GM19372 (cell line): ENCODE measurements around the gene AMZ2.
"Not testable (repeated sequence)": the region's sequence is repeated elsewhere in the genome, so short reads cannot be mapped to it uniquely, and the experiment has no call there.

Experiments
- ATAC-seq: cut with Tn5 transposase; IDR thresholded peaks from one replicate; pipeline ENCODE4 v1.9.1; 2021; ENCODE audit warnings: mild to moderate bottlenecking, low read depth, moderate library complexity; ENCODE audit not compliant: unreplicated experiment

Gene AMZ2

DNA sequence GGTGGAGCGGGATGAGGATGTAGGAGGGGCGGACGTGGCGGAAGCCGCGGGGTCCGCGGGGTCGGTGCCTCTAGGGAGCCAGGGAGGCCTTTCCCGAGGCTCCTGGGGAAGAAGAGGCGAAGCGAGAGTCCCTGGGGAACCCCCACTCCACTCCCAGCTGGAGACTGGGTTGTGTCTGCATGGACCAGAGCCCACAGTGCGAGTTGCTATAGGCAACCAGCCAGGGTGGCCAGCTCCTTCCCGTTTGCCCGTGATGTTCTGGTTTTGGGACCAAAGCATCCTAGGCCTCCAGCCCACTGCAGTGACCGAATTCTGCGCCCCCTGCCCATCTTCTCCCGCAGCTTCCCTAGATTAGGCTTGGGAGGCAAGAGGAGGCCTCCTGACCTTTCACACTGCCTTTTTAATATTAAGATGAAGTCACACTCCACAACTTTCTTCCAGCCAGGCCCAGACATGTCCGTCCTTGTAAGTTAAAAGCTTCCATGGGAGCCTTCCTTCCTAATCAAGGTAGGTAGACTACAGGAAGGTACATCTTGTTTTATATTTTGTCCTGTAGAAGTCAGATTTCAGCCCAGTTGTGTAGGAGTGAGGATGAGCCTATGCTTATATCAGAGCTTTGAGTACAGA is 469 bp downstream of the AMZ2 start:
- ATAC-seq, result no peak

GRCh38 chr17:68248891-68249290 is 1.0 kb downstream of the AMZ2 start:
- ATAC-seq, result no peak

GRCh38 chr17:68249354-68249765 is 1.5 kb downstream of the AMZ2 start:
- no peak for ATAC-seq

DNA sequence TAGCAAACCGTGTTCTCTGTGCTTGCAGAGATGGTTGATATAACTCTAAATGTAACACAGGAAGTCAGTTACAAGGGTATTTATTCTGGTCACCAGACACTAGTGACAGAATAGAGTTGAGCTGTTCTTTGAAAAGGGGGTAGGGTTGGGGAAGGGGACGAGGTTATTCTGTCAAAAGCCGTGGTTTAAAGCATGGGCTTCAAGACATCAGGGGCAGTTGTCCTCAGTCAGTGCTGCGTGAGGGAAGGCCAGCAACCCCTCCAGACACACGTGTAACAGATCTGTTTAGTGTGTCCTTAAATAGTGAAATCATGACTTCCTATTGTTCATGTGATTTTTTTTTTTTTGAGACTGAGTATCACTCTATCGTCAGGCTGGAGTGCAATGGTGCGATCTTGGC is 5.6 kb downstream of the AMZ2 start:
- not testable (repeated sequence) for ATAC-seq

DNA sequence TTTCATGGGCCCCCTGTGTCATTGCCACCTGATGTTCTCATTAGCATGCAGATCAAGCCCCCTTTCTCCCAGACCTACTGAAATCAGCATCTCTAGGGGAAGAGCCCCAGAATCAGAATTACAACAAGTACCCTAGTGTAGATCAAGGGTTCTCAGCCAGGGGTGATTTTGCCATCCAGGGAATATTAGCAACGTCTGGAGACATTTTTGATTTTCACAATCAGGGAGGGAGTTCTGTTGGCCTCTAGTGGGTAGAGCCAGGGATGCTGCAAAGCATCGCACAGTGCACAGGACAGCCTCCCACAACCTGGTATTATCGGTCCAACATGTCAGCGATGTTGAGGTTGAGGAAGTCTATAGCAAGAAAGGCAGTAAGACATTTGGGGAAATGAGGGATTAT is 7.3 kb downstream of the AMZ2 start:
- ATAC-seq, result no peak

- ATAC-seq, result no peak
Measured at GRCh38 chr17:68255731-68256538, 8.1 kb downstream of the AMZ2 start.

DNA sequence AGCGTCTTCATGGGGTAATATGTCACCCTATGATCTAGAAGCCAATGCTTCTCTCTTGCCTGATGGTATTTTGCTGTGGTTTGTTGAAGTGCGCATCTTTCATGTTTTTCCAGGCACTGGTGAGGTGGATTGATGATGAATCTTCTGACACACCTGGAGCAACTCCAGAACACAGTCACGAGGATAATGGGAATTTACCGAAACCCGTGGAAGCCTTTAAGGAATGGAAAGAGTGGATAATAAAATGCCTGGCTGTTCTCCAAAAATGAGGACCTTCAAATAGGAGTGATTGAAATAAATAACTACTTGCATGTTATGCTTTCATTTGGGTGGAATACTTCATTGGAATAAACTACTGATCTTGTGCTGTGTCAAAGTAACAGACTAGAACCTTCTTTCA is 8.9 kb downstream of the AMZ2 start:
- ATAC-seq, result not testable (repeated sequence)

GRCh38 chr17:68257934-68258333 is 10.1 kb downstream of the AMZ2 start:
- ATAC-seq, result no peak

GRCh38 chr17:68258890-68259647 is 11.2 kb downstream of the AMZ2 start:
- peak; percentile 89 for ATAC-seq

DNA sequence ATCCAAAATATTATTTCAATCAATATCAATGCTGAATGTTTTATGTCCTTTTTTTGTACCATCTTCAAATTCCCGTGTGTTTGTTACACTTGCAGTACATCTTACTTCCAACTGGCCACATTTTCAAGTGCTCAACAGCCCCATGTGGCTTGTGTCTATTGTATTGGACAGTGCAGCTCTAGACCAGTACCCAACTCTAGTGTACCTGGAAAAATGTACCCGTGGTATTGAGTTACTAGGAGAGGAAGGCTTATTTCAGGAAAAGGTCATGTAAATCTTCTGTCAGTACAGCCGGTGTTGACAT is 11.8 kb downstream of the AMZ2 start:
- ATAC-seq, result not testable (repeated sequence)

- ATAC-seq, result no peak
Measured at GRCh38 chr17:68260051-68260762, 12.4 kb downstream of the AMZ2 start.

GRCh38 chr17:68262467-68262866 is 14.6 kb downstream of the AMZ2 start:
- not testable (repeated sequence) for ATAC-seq

- ATAC-seq, result peak; percentile 45
Measured at GRCh38 chr17:68263101-68263681, 15.3 kb downstream of the AMZ2 start.

DNA sequence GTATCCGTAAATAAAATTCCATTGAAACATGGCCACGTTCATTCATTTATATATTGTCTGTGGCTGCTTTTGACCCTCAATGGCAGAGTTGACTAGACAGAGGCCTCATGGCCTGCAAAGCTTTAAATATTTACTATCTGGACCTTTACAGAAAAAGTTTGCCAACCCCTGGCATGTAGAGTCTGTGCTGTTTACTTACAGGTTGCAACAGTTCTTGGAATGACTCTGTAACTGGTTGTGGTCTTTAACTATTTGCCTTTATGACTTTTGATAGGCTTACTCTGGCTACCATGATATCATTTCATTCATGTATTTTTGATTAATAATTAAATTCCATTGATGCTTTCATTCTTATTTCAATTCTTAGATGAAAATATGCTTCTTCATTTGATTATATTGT is 18.0 kb downstream of the AMZ2 start:
- not testable (repeated sequence) for ATAC-seq

DNA sequence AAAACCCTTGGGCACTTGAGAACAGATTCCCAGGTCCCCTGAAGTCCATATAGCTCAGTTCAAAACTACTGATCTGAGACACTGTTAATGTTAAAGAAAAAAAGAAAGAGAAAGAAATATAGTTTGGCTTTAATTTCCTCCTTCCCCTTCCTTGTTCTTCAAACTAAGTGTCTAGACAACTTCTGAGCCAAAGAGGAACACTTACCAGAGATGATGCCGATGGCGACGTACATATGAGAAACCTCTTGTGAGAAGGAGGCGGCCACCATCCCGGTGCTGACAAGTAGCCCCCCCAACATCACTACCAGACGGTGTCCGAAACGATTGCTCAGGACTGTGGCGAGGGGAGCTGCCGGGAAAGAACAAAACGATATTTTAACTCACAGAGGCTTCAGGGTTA is 25.9 kb downstream of the AMZ2 start:
- ATAC-seq, result no peak

- not testable (repeated sequence) for ATAC-seq
Measured at GRCh38 chr17:68276339-68276738, 28.5 kb downstream of the AMZ2 start.

- ATAC-seq, result no peak
Measured at GRCh38 chr17:68277807-68278206, 30.0 kb downstream of the AMZ2 start.

DNA sequence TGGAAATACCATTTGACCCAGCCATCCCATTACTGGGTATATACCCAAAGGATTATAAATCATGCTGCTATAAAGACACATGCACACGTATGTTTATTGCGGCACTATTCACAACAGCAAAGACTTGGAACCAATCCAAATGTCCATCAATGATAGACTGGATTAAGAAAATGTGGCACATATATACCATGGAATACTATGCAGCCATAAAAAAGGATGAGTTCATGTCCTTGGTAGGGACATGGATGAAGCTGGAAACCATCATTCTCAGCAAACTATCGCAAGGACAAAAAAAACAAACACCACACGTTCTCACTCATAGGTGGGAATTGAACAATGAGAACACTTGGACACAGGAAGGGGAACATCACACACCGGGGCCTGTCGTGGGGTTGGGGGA is 34.1 kb downstream of the AMZ2 start:
- not testable (repeated sequence) for ATAC-seq

DNA sequence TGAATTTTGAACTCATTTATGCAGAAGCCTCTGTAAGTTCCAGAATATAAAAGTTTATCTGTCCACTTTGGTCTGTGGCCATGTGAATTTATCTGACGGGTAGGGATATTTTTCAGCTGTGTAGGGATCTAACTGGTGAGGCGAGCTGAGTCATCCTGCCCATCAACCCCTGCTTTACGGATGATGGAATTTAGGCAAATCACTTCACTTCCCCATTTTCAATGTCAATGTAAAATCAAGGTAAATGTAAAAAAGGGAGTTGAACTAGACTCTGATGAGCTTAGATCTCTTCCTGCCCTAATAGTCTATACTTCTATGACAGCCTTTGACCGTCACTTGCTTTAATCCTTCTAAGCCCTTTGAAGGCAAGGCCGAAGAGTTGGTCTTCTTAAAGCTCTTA is 40.5 kb downstream of the AMZ2 start:
- ATAC-seq, result no peak

DNA sequence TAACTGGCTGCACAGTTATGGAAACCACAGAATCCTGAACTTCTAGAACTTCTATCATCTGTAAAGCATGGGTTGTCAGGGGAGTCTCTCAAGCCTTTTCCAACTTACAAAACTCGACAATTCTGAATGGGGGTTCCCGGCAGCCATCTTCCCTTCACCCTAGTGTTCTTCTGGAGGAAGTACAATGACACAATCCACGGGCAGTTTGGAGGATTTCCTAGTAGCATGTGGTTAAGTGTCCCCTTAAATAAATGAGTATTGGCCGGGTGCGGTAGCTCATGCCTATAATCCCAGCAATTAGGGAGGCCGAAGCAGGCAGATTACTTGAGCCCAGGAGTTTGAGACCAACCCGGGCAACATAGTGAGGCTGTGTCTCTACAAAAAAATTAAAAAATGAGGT is 41.0 kb downstream of the AMZ2 start:
- ATAC-seq, result no peak

DNA sequence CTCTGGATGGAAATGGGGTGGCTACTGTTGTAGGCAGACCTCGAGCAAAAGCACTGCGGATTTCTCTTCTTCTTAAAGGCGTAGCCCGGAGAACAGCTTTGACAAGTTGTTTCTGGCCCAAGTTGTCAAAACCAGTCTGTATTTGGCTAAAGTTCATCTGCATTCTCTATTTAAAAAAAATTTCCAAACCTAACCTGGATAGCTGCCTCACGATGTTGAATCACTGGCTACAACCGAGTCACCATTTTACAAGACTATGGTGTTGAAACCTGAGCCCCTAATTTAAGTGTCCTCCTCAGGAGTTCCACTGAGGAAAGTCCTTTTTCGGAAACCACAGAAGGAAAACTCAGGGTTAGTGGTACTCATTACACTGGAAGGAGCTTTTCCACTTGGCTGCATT is 41.6 kb downstream of the AMZ2 start:
- no peak for ATAC-seq
